Astrocyte (in vitro differentiated cells and primary cell): ENCODE data around the gene FOXL1.

Experiments used
- CTCF ChIP-seq: IDR thresholded peaks from 2 replicates; pipeline ENCODE4 v1.5.1; 2011; ENCODE audit warnings: low read depth, mild to moderate bottlenecking, inconsistent platforms, low read length, moderate library complexity; ENCODE audit not compliant: insufficient read depth
- EZH2 ChIP-seq: IDR thresholded peaks from 2 replicates; pipeline ENCODE4 v1.6.1; 2012; ENCODE audit warnings: mild to moderate bottlenecking, low read length, inconsistent platforms; ENCODE audit not compliant: insufficient read depth

GRCh38 chr16:86568677-86569623, 9.4 kb upstream of the FOXL1 start:
- no peak for TF ChIP-seq CTCF
- no peak for TF ChIP-seq EZH2
